NCI-H345 treated with DMSO at 0.1 percent for 48 hours (cell line): ENCODE measurements around the gene INTS1.

Source experiments
- DNase-seq: peaks from one replicate; lab custom pipeline; 2025; ENCODE audit not compliant: unreplicated experiment; lab: John Stamatoyannopoulos, UW

Gene INTS1

GRCh38 chr7:1490837-1491236 is 13.4 kb downstream of the INTS1 start:
- no peak for DNase-seq

GRCh38 chr7:1489336-1489735 is 14.9 kb downstream of the INTS1 start:
- no peak for DNase-seq

- no peak for DNase-seq
Measured at GRCh38 chr7:1488016-1488415, 16.2 kb downstream of the INTS1 start.

GRCh38 chr7:1487466-1487865 is 16.7 kb downstream of the INTS1 start:
- DNase-seq = no peak

- DNase-seq = no peak
Measured at GRCh38 chr7:1486571-1486970, 17.6 kb downstream of the INTS1 start.

- DNase-seq = no peak
Measured at GRCh38 chr7:1485156-1485555, 19.0 kb downstream of the INTS1 start.

- no peak for DNase-seq
Measured at GRCh38 chr7:1484569-1484968, 19.6 kb downstream of the INTS1 start.

- DNase-seq = no peak
Measured at GRCh38 chr7:1483536-1484505, 20.4 kb downstream of the INTS1 start.

- DNase-seq = no peak
Measured at GRCh38 chr7:1483079-1483478, 21.1 kb downstream of the INTS1 start.

- no peak for DNase-seq
Measured at GRCh38 chr7:1481300-1481699, 22.9 kb downstream of the INTS1 start.

GRCh38 chr7:1480670-1481069 is 23.5 kb downstream of the INTS1 start:
- DNase-seq = no peak

- no peak for DNase-seq
Measured at GRCh38 chr7:1479287-1479686, 24.9 kb downstream of the INTS1 start.

- no peak for DNase-seq
Measured at GRCh38 chr7:1478480-1478879, 25.7 kb downstream of the INTS1 start.

GRCh38 chr7:1476859-1477258 is 27.3 kb downstream of the INTS1 start:
- DNase-seq = no peak

- DNase-seq = no peak
Measured at GRCh38 chr7:1475991-1476390, 28.2 kb downstream of the INTS1 start.

GRCh38 chr7:1475393-1475792 is 28.8 kb downstream of the INTS1 start:
- DNase-seq = no peak

- DNase-seq = no peak
Measured at GRCh38 chr7:1474736-1475135, 29.5 kb downstream of the INTS1 start.

GRCh38 chr7:1473864-1474512 is 30.2 kb downstream of the INTS1 start:
- peak; percentile 38 for DNase-seq

GRCh38 chr7:1470901-1471300 is 33.3 kb downstream of the INTS1 start:
- DNase-seq = no peak

- no peak for DNase-seq
Measured at GRCh38 chr7:1468643-1469298, 35.4 kb downstream of the INTS1 start.

GRCh38 chr7:1468203-1468602 is 36.0 kb downstream of the INTS1 start:
- DNase-seq = no peak
